DND-41 (cell line): ENCODE results near the gene MEN1.
A peak's percentile ranks its signal among the peaks of the same experiment; 100 is the strongest.

Experiments
- ATAC-seq: fragments of 200-7000 bp; cut with Tn5 transposase; 3 replicates; pipeline ENCODE4 v1.9.1; 2021; ENCODE audit warnings: low read depth; ENCODE audit not compliant: insufficient read depth
- DNase-seq: peaks from one replicate; pipeline ENCODE4 v3.0.0-alpha.2; 2020
- H2AFZ ChIP-seq: 2 replicates; pipeline ENCODE4 v1.6.0; 2012; ENCODE audit warnings: low read depth, low read length
- H3K27ac ChIP-seq: 2 replicates; pipeline ENCODE4 v1.5.1; 2012; ENCODE audit warnings: low read length, inconsistent platforms
- H3K27me3 ChIP-seq: fragments of 200-600 bp; sonication (generic); 2 replicates; pipeline ENCODE4 v1.6.0; 2012; ENCODE audit warnings: low read length, mild to moderate bottlenecking, inconsistent platforms; ENCODE audit not compliant: insufficient read depth, poor library complexity
- H3K36me3 ChIP-seq: 2 replicates; pipeline ENCODE4 v1.5.1; 2012; ENCODE audit warnings: low read length, inconsistent platforms; ENCODE audit not compliant: insufficient read depth
- H3K4me1 ChIP-seq: 2 replicates; pipeline ENCODE4 v1.5.1; 2012; ENCODE audit warnings: mild to moderate bottlenecking, low read length; ENCODE audit not compliant: insufficient read depth
- H3K4me2 ChIP-seq: 2 replicates; pipeline ENCODE4 v1.6.0; 2012; ENCODE audit warnings: mild to moderate bottlenecking, moderate library complexity, low read length, inconsistent platforms; ENCODE audit not compliant: insufficient read depth
- H3K4me3 ChIP-seq, 2 experiments: fragments of 200-600 bp in 1 of 2; shearing (Covaris generic) in 1 of 2; 2 replicates each; pipeline ENCODE4 v1.5.1; 2012 to 2016; ENCODE audit warnings: inconsistent platforms in 2 of 2, low read length in 2 of 2, mild to moderate bottlenecking in 2 of 2, low read depth in 1 of 2, moderate library complexity in 1 of 2
- H3K79me2 ChIP-seq: 2 replicates; pipeline ENCODE4 v1.6.0; 2012; ENCODE audit warnings: low read length, inconsistent platforms; ENCODE audit not compliant: insufficient read depth
- H3K9ac ChIP-seq: 2 replicates; pipeline ENCODE4 v1.6.0; 2012; ENCODE audit warnings: low read depth, mild to moderate bottlenecking, inconsistent platforms, low read length, moderate library complexity
- H3K9me3 ChIP-seq: 2 replicates; pipeline ENCODE4 v1.5.1; 2012; ENCODE audit warnings: low read length, moderate library complexity, mild to moderate bottlenecking, inconsistent platforms; ENCODE audit not compliant: insufficient read depth, severe bottlenecking
- H4K20me1 ChIP-seq: 2 replicates; pipeline ENCODE4 v1.6.0; 2012; ENCODE audit warnings: low read length; ENCODE audit not compliant: insufficient read depth
- EZH2 ChIP-seq: IDR thresholded peaks from 3 replicates; pipeline ENCODE4 v1.6.1; 2012; ENCODE audit warnings: borderline replicate concordance, low read depth, mild to moderate bottlenecking, moderate library complexity, low read length, inconsistent platforms; ENCODE audit not compliant: severe bottlenecking
- TF ChIP-seq, protein P1 (sequence below): IDR thresholded peaks from 2 replicates; pipeline ENCODE4 v1.5.1; 2012; ENCODE audit warnings: borderline replicate concordance, low read length, moderate library complexity, mild to moderate bottlenecking; ENCODE audit not compliant: poor library complexity, severe bottlenecking; ENCODE audit errors: extremely low read depth

Gene MEN1

GRCh38 chr11:64768300-64768694 is 42.1 kb downstream of the MEN1 start:
- Histone ChIP-seq H3K79me2 (peaks cover 86% of the 10 kb centered on the region), H3K27ac (no peak overlapping the region), H3K4me2 (no peak overlapping the region), H2AFZ (no peak overlapping the region), H3K4me3 (no peak overlapping the region), H3K9me3 (no peaks in the 10 kb centered on the region), H3K4me1 (peaks cover 53% of the 10 kb centered on the region), H3K36me3 (peaks cover 99% of the 10 kb centered on the region), H3K9ac (no peak overlapping the region), H3K27me3 (no peaks in the 10 kb centered on the region), H4K20me1 (peaks cover 98% of the 10 kb centered on the region)
- TF ChIP-seq, protein P1, sequence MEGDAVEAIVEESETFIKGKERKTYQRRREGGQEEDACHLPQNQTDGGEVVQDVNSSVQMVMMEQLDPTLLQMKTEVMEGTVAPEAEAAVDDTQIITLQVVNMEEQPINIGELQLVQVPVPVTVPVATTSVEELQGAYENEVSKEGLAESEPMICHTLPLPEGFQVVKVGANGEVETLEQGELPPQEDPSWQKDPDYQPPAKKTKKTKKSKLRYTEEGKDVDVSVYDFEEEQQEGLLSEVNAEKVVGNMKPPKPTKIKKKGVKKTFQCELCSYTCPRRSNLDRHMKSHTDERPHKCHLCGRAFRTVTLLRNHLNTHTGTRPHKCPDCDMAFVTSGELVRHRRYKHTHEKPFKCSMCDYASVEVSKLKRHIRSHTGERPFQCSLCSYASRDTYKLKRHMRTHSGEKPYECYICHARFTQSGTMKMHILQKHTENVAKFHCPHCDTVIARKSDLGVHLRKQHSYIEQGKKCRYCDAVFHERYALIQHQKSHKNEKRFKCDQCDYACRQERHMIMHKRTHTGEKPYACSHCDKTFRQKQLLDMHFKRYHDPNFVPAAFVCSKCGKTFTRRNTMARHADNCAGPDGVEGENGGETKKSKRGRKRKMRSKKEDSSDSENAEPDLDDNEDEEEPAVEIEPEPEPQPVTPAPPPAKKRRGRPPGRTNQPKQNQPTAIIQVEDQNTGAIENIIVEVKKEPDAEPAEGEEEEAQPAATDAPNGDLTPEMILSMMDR, result no peak
- no peak for TF ChIP-seq EZH2
- ATAC-seq (no peak), DNase-seq (no peak)

DNA sequence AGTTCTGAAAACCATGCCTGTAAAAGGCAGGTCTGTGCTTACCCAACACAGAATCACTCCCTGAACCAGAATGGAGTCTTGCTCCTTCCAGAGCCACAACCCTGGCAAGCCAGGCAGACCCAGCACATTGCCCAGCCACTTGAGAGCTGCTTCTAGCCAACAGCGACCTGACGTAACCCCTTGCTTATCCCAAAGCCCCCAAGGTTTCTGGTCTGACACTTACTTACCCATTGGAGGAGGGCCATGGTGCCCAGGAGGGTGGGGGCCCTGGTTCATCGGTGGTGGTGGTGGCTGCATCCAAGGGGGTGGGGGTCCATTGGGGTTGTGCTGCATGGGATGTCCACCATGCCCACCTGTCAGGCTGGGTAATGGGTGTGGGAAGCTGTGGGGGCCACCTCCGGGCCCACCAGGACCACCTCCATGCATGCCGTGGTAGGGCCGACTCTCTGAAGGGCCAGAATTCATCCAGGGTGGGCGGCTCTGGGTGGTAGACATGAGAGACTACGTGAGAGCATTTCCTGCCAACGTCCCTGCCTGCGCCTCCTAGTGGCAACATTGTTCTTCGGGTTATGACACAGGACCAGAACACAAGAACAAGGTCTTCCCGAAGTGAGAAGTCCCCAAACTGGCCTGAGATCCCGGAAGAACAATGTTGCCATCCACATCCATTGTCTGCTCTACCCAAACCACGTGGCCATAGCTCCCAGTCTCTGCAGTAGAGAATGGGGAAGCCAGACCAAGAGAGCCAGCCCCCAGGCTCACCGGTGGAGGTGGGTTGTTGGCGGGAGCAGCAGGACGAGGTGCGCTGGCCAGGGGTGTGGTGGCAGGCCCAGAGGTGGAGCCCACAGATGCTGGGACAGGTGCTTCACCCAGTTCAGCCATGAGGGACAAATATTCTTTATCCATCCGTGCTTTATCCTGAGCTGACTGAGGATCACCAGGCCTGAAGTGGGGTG is 42.7 kb downstream of the MEN1 start:
- peaks cover 98% of the 10 kb centered on the region for H4K20me1 ChIP-seq
- peak overlapping the region; percentile 33 for H3K27ac ChIP-seq
- no peaks in the 10 kb centered on the region for H3K9me3 ChIP-seq
- no peak for TF ChIP-seq EZH2
- TF ChIP-seq, protein P1, result peak; percentile 89
- H3K27me3 ChIP-seq, result no peaks in the 10 kb centered on the region
- H3K79me2 ChIP-seq, result peaks cover 80% of the 10 kb centered on the region
- peaks cover 99% of the 10 kb centered on the region for H3K36me3 ChIP-seq
- DNase-seq (peak; percentile 81), ATAC-seq (peak; percentile 67)
- H2AFZ ChIP-seq, result no peak overlapping the region
- H3K4me3 ChIP-seq, result no peak overlapping the region
- 0 out of 2 replicates have a peak overlapping the region, but pooled peaks have one; percentile 3 for H3K4me2 ChIP-seq
- H3K9ac ChIP-seq, result no peak overlapping the region
- H3K4me1 ChIP-seq, result peaks cover 51% of the 10 kb centered on the region

GRCh38 chr11:64766881-64767280 is 43.5 kb downstream of the MEN1 start:
- Histone ChIP-seq H3K9me3 (no peaks in the 10 kb centered on the region), H3K27ac (peak overlapping the region; percentile 33; the same call in 1 of the 2 replicates), H3K9ac (no peak overlapping the region), H2AFZ (no peak overlapping the region), H3K27me3 (no peaks in the 10 kb centered on the region), H3K4me3 (no peak overlapping the region), H3K4me2 (no peak overlapping the region), H3K79me2 (peaks cover 72% of the 10 kb centered on the region), H3K4me1 (peaks cover 51% of the 10 kb centered on the region), H4K20me1 (peaks cover 99% of the 10 kb centered on the region), H3K36me3 (peaks cover 97% of the 10 kb centered on the region)
- no peak for DNase-seq
- ATAC-seq, result no peak
- TF ChIP-seq, protein P1, result no peak
